Smooth muscle cell of the brain vasculature (primary cell): ENCODE data around the gene RALB.
"Not testable (repeated sequence)": the region's sequence is repeated elsewhere in the genome, so short reads cannot be mapped to it uniquely, and the experiment has no call there.

Experiments
- DNase-seq: peaks from one replicate; pipeline ENCODE4 v3.0.0-alpha.2; 2012; ENCODE audit warnings: low read depth, low spot score

The RALB gene

GRCh38 chr2:120224735-120225548 is 27.7 kb upstream of the RALB start:
- no peak for DNase-seq

DNA sequence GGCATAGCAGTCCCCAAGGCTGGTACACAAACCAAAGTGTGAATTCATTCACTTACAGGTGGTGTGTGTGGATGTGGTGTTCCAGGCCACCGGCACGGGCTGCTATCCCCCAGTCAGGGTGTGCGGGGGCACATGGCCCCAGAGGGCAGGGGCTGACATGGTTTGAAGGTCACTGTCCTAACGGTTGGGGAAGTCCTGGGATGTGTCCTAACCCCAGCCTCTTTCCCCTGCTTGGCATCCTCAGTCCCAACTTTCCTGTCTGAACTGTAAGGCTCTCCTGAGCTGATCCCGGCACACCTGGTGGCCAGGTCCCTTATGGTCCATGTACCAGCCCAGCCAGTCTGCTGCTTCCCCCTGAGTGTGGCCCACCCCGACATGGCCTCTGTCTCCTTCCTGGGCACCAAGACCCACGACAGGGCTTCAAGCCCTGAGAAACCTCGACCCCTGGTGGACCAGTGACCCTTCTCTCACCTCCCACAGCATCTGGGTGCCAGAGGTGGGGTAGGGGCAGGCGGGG is 27.0 kb upstream of the RALB start:
- no peak for DNase-seq

- no peak for DNase-seq
Observed at GRCh38 chr2:120226316-120226715, 26.3 kb upstream of the RALB start.

GRCh38 chr2:120227111-120227991 is 25.3 kb upstream of the RALB start:
- no peak for DNase-seq

DNA sequence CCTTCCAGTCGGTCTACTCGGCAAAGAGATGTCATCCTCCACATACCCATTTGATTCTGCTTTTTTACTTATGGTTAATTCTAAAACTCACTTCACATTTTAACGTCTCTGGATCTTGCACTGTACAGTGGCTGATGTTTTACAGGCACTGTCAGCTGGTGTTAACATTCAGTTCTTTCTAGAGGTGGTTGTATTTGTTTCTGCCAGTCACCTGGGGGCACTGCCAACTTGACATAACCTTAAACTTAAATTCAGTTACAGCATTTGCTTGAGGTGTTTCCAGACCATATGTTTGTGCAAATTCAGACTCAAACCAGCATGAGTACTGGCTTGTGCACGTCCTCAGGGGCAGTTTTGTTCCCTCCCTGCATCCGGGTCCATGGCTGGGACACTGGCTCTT is 24.1 kb upstream of the RALB start:
- no peak for DNase-seq

- no peak for DNase-seq
Observed at GRCh38 chr2:120229341-120229740, 23.3 kb upstream of the RALB start.

GRCh38 chr2:120230515-120231471 is 21.9 kb upstream of the RALB start:
- DNase-seq, result no peak

GRCh38 chr2:120231564-120231973 is 21.1 kb upstream of the RALB start:
- DNase-seq, result no peak

GRCh38 chr2:120231974-120232635 is 20.5 kb upstream of the RALB start:
- DNase-seq, result no peak

DNA sequence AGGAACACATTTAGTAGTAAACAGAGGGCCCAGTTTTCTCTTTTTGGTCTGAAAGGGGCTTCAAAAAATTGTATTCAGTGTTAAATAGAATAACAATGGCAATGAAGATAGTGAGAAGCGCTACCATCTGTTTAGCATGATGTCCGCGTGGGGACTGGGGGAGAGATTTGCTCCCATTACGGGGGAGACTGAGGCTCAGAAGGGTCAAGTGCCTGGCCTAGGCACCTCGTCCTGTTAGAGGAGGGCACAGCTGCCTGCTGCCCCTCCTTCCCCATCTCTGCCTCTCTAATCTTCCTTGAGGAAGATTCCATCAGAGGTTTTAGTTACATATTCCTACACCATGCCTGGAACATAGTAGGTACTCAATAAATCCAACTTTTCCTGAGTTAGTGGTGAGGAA is 19.4 kb upstream of the RALB start:
- DNase-seq, result no peak

GRCh38 chr2:120235158-120235557 is 17.5 kb upstream of the RALB start:
- DNase-seq, result not testable (repeated sequence)

GRCh38 chr2:120235681-120236080 is 17.0 kb upstream of the RALB start:
- DNase-seq, result no peak

GRCh38 chr2:120236316-120236715 is 16.3 kb upstream of the RALB start:
- no peak for DNase-seq

DNA sequence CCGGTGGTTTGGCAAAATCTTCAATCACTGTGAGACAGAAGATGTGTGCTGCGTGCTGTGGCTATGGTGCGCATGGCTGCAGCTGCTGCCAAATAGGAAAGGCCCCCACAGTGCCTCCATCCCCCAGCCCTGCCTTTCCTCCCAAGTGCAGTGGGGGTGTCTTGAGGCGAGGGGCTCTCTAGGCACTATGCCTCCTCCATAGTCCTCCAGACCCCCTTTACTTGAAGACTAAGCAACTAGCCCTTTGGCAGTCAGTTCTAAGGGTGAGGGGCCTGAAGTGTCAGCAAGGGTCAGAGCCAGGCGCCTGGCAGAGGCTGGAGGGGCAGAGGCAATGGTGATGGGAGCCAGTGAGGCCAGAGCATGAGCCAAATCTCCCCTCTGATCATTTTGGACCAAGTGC is 15.9 kb upstream of the RALB start:
- no peak for DNase-seq

DNA sequence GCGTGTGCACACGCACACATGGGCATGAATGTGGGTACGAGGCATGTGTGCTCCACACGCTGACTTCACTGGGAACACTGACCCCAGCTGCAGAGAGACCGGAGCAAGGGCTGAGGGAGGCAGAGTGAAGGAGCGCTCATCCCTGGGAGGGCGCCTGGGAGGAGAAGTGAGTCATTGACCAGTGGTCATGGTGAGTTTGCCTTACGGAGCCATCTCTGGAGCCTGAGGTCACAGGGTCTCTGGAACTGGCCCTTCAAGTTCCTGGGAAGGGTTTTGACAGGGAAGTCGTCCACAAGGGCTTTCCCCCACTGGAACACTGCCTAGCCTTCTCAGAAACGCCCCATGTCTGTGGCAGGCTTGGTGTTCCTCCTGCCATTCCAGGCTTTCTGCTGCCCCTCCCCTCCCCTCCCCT is 15.2 kb upstream of the RALB start:
- no peak for DNase-seq

DNA sequence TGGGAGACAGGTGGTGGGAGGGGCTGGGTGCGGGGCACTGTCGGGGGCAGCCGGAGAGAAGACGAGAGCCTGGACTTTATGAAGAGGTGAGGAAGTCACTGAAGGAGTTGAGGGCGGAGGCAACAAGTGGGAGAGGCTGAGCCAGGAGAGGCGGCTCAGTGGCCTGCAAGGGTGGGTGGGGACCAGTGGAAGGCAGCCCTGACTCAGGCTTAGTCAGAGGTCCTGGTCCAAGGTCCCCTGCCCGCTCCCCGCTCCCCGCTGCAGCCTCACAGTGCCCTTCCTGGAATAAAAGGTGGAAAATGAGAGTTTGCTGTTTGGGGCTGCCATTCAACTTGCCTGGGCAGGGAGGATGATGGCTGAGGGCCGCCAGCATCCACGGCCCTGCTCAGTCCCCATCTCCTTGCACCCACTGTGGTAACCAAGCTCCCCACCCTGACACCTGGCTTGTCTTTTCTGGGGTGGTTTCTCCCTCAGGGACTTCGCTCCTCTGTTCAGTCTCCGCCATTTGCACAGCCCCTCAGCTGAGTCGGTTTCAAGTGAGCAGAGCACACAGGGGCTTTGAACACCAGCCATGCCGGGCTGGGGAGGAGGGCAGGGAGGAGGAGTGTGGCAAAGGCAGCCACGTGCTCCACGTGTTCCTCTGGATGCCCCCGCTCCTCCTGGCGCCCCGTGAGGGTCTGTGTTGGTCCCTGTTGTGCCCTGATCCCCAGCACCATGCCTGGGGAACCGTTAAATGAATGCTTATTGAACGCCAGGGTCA is 13.7 kb upstream of the RALB start:
- no peak for DNase-seq

- DNase-seq, result no peak
Observed at GRCh38 chr2:120239488-120240287, 13.0 kb upstream of the RALB start.

DNA sequence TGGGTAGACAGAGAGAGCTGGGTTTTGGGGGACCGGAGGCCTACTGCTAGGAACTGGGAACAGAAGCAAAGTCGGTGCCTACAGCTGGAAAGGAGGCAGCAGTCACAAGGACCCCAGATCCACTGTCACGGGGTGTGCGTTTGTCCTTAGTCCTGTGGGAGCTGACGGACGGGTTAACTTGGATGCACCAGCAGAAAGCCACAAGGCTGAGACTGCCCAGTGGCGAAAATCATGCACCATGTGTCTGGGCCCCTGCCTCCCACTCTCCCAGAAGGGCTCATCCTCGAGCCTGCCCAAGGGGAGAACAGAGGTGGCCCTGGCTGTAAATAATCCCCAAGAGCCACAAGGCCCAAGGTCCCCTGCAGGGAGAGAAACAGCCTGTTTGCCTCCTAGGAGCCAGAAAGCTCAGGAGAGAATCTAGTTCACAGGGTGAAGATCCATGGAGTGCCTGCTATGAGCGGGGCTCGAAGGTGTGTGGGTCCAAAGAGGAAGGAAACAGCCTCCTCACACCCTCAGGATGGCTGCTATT is 11.7 kb upstream of the RALB start:
- no peak for DNase-seq

- no peak for DNase-seq
Observed at GRCh38 chr2:120241684-120242083, 11.0 kb upstream of the RALB start.
